HG03159 (cell line): ENCODE data around the gene SALL4.
"Not testable (repeated sequence)": the region's sequence is repeated elsewhere in the genome, so short reads cannot be mapped to it uniquely, and the experiment has no call there.

Source experiments
- ATAC-seq: cut with Tn5 transposase; IDR thresholded peaks from one replicate; pipeline ENCODE4 v1.9.1; 2021; ENCODE audit warnings: mild to moderate bottlenecking, moderate library complexity; ENCODE audit not compliant: unreplicated experiment

The SALL4 gene

DNA sequence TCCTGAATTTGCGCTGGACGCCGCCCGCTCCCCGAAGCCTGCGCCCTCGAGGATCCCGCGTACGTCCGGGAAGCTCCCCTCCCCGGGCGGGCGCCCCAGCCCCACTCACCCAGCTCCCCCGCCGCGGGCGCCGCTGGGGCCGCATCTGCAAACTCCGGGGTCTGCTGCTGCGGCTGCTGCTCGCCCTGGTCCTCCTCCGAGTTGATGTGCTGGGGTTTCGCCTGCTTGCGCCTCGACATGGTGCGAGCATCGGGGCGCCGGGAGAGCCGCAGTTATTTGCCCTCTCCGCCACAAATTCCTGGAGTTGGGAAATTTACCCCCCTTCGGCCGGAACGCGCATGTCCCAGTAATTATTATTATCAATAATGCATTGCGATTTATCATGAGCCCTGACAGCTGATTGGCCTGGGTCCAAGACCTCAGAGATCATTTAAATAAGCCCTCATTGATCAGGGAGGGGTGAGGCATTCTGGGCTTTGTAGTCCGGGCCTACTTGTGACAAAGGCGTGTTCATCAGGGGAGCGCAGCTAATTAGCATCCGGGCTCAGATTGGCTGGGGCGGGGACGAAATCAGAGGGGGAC lies at the start of gene SALL4:
TSS of gene SALL4 (minus strand) at position 352 of the 582 bp plus-strand sequence. CDS start at position 239, 113 bp downstream.
- no peak for ATAC-seq

DNA sequence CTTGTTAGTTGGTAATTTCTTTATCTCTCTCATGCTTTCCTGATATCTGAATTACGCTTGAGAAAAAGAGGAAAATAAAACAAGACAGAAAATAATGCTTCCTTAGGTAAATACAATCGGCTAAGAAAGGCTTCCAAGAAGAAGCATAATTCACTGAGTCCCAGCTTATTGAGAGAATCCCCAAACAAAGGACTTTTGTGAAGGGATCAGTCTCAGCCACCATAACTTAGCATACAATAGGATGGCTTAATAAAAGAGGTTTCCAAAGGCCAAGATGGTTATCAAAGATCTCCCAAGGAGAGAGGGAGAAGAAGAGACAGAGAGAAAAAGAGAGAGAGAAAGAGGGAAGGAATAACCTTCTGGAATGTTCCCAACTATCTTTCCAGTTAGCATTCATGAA lies 46.0 kb upstream of the SALL4 start:
- ATAC-seq = no peak

DNA sequence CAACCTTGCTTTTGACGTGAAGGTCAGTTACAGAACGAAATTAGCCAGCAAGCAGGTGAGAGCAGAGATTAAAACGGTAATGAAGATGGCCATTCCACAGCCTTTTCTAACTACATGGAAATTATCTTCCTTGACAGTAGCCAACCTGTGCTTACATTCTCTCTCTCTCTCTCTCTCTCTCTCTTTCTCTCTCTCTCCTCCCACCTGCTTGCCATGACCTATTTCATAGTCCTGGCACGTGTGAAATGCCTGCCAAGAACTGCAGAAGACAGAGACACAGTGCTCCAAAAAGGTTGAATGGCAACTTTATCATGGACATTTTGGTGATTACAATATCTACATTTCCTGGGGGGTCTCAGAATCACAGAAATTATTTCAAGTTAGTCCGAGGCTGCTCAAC lies 38.5 kb upstream of the SALL4 start:
- ATAC-seq = no peak

DNA sequence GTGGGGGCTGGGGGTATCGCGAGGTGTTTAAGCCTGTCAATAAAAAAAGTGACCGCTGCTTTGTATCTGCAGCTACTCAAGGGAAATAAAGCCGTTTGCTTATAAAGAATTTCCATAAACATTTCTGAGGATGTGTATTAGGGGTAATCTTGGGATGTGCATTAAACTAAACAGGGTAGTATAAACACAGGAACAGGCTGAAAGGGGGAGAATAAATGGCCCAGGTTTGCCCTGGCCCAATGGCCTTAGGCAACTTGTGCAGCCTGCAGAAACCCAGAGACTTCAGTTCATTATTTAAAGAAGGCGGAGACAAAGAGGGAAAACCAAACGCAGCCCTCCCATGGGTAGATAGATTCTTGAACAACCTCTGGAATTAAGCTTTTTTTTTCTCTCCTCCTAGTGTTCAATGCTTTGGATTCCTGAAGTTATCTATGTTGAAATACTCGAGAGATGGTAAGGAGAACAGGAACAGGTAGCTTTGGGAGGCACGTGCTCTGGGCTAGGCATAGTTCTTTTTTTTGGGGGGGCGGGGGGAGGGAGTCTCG lies 35.6 kb upstream of the SALL4 start:
- no peak for ATAC-seq

DNA sequence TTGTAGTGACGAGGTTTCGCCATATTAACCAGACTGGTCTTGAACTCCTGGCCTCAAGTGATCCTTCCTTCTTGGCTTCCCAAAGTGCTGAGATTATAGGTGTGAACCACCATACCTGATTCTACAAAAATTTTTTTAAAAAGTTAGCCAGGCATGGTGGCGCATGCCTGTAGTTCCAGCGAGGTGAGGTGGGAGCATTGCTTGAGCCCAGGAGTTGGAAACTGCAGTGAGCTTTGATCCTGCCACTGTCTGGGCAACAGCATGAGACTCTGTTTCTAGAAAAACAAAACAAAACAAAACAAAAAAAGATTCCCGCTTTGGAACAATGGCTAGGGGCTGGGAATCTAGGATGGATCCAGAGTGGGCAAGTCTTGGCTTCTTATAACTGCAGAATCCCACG lies 35.1 kb upstream of the SALL4 start:
- ATAC-seq = no peak

DNA sequence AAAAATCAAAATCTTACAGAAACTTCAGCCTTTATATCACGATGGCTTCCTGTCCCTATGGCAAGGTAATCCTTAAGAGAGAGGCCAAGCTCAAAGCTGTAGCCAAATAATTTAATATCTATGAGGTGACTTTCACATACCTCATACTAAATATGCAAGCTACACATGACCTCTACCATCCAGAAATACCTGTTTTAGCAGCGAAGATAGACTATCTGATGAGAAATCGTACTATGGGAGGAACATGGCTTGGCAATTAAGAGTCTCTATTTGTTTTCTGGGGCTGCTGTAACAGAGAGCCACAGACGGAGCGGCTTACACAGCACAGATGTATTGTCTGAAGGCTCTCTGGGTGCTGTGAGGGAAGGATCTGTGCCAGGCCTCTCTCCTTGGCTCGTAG lies 31.0 kb upstream of the SALL4 start:
- ATAC-seq = no peak

DNA sequence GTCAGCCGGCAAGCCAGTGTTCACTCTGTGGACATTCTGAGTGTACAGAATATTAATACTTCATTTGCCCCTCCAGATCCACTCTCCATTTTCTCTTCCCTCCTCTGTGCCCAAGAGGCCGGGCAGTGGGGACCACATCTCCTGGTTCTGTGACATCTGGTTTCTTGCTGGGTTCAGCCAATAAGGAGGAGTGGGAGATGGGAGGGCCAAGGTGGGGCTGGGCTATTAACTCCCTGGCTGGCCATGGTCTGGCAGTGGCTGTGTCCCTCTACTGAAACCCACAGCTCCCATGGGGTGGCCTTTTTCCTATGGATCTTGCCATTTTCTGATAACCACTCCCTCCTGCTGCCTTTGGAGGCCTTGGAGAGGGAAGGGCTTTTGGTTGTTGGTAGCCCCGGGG lies 30.0 kb upstream of the SALL4 start:
- no peak for ATAC-seq

DNA sequence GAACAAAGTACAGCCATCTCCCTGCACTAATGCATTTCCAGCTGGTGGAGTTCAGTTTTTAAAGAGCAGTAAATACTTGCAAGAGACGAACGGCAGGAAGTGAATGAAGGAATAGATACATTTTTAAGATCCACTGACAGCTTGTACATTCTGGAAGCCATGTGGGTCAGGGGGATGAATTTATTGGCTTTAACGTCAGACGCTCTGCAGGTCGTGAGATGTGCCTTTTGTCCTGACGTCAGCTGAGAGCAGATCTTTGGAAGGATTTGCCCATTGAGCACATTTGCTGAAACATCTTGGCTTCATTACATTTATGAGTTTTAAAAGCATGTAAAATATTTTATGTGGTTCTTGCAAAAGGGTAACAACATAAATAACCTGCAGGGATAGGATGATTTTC lies 29.5 kb upstream of the SALL4 start:
- ATAC-seq = no peak

DNA sequence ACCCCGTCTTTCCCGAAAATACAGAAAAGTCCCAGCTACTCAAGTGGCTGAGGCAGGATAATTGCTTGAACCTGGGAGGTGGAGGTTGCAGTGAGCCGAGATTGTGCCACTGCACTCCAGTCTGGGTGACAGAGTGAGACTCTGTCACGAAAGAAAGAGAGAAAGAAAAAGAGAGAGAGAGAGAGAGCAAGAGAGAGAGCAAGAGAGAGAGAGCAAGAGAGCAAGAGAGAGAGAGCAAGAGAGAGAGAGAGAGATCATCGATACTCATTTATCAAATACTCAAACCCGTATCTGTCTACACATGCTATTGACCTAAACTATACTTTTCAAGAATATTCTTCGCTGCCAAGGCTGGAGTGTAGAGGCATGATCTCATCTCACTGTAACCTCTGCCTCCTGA lies 28.2 kb upstream of the SALL4 start:
- ATAC-seq = no peak

DNA sequence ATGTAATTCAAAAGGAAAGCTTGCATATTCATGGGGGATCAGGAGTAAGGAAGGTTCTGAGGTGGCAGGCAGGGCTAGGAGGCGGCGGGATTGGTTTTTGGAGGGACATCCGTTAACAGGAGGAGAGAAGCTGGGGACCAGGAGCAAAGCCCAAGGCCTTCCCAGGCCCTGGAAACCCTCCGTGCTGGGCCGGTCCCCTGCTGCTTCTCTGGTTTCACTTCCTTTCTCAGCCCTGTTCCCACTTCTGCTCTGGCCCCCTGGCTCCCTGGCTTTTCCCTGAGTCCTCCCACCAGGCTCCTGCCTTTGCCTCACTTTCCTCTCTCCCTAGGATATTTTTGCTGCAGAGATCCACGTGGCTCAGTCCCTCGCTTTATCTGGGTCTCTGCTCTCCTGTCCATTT lies 26.4 kb upstream of the SALL4 start:
- ATAC-seq = no peak

DNA sequence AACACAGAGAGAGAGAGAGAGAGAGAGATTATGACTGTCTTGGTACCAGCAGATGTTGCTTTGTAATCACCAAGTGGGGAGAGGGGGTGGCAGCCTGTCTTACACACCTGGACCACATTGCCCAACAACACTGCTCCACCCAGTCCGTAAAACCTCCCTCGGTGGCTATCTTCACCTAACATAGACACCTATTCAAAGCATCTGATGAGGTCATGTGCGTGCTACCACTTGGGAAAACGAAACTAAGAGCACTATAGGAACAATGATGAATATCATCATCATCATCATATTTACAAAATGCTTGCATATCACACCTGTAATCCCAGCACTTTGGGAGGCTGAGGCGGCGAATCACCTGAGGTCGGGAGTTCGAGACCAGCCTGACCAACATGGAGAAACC lies 24.1 kb upstream of the SALL4 start:
- ATAC-seq = no peak

DNA sequence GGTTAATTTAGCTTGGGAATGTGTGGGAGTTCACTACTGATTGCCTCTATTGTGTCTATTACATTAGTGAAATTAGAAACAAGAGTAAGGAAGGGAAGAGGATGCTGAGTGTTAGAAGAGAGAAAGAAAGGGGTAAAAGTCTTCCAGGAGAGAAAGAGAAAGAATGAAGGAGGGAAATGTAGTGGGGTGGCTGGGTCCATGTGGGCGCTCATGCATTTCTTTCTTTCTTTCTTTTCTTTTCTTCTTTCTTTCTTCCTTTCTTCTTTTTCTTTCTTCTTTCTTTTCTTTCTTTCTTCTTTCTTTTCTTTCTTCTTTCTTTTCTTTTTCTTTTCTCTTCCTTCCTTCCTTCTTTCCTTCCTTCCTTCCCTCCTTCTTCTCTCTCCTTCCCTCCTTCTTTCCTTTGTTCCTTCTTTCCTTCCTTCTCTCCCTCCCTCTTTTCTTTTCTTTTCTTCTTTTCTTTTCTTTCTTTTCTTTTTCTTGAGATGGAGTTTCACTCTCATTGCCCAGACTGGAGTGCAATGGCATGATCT lies 16.2 kb upstream of the SALL4 start:
- ATAC-seq = no peak

DNA sequence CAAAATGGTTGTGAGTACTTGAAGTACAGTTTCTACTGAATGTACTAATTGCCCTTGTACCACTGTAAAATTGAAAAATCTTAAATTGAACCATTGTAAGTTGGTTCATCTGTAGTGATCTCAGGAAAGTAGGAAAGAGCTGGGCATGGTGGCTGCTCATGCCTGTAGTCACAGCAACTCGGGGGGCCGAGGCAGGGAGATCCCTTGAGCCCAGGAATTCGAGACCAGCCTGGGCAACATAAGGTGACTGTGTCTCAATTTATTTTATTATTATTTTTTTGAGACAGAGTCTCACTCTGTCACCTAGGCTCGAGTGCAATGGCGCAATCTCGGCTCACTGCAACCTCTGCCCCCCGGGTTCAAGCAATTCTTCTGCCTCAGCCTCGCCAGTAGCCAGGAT lies 14.5 kb upstream of the SALL4 start:
- ATAC-seq = not testable (repeated sequence)

DNA sequence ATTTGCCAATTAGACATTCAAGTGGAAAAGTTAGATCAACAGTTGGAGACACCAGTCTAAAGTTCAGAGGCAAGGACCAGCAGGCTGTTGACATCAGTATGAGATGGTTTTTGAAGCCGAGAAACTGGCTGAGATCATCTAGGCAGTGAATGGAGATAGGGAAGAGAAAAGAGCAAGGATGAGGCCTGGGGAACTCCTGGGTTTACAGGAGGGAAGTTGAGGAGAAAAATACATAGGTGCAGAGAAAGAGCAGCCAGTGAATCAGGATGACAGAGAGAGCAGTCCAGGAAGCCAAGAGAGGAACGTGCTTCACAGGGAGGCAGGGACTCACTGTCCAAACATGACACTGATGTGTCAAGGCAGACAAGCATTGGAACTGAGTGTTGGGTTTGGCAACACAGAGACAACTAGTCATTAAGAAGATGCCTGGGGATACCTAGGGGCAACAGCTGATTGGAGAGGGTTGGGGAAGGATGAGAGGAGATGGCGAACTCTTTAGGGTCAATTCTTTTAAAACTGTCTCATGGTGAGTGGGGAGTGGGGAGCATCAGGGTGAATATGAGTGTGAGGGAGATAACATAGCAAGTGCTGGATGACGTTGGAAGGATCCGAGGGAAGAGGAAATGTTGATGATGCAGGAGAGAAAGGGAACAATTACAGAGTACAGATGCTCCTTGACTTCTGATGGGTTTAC lies 13.2 kb upstream of the SALL4 start:
- ATAC-seq = no peak

DNA sequence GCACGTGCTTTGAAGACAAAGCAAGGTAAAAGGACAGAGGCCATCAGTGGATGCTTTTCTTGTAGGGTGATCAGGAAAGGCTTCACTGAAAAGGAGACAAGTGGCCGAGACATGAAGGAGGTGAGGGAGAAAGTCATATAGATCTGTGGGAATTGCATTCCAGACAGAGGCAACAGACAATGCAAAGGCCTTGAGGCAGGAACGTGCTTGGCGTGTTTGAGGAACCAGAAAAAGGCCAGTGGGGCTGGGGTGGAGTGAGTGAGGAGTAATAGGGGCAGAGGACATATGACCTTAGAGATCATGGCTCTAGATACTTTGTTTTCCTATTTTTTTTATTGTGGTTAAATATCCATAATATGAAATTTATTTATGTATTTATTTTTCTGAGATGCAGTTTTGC lies 10.5 kb upstream of the SALL4 start:
- no peak for ATAC-seq

DNA sequence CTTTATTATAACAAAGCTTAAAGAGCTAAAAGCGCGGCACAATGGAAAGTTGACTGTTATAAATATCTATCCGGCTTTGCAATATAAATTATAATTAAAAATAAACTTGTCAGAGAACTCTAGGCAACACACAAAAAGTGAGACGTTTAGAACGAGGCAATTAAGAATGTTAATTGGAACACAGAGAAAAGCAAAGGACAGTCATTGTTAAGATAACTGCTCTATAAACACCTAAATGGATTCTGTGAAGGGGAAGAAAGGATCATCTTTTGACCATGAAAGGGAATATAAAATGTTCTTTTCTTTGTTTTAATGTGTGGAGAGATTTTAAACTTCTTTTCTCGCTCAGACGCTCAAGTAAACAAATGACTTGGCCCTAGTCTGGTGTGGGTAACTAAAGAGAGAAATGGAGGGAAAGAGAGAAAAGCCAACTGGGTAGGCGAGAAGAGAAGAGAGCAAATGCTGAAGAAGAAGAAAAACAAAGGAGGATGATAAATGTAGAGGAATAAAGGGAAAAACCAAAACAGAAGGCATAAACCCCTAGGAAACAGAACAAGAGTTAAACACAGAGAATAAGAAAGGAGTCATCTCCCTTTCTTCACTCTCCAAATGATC lies 9.3 kb upstream of the SALL4 start:
- no peak for ATAC-seq

DNA sequence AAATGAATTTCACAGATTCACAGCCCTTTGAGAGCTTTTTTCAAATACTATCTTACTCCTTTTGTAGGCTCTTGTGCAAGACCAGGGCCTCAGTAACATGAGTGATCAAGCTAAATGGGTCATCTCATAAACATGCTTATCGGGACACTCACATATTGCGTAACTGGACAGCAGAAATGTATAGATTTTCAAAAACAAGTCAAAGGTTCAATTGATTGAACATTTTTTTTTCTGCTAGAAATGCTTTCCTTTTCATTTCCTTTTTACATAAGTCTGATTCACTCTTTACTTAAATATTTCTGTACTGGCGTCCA lies 8.7 kb upstream of the SALL4 start:
- no peak for ATAC-seq

DNA sequence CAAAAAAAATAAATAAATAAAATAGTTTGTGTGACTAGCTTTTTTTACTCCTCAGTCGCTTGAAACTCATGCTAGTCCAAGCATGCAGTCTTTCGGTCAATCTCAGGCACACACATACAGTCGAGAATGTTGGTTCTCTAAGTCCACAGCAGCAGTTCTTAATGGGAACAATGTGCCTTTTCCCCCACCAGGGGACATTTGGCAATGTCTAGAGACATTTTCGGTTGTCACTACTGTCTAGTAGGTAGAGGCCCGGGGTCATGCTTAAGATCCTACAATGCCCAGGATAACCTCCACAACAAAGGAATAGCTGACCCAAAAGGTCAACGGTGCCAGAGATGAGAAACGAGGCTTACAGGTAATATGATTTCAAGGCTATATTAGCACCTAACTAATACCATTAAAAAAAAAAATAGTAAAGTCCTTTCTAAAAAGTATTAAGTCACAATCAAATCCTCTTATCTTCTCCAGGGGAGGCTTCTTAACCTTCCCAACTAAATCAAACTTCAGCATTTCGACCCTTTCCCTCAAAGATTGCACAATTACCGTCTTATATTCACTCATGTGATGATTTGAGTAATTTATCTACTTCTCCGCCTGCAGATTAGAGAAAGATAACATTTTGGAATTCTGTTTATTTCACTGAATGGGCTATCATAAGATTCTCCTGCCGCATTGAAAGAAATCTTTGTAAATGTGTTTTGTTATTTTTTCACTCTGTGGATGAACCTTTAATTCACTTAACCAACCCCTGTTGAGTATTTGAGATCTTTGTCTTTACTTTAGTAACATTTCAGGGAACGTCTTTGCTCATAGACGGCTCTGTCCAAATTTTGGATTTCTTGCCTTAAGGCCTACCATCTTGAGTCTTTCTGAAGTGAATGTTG lies 8.1 kb upstream of the SALL4 start:
- ATAC-seq = no peak

DNA sequence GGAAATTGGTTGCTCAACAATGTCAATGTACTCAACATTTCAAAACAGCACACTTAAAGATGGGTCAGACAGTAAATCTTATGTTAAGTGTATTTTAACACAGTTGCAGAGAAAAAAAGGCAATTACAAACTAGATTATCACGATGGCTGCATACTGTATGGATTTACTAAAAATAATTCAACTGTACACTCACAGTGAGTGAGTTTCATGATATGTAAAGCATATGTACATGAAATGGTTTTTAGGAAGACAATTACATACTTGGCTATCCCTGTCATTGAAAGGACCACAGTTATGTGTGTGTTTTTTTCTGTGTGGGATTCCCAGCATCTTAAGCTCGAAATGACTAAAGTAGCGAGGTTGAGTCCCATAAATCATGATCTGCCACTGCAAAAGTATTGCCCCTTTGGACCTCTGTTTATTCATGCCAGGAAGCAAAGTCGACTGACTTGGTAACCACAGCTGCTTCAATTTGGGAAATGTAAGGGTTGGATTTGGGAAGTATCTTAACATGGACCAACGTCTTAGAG lies 5.5 kb upstream of the SALL4 start:
- no peak for ATAC-seq

DNA sequence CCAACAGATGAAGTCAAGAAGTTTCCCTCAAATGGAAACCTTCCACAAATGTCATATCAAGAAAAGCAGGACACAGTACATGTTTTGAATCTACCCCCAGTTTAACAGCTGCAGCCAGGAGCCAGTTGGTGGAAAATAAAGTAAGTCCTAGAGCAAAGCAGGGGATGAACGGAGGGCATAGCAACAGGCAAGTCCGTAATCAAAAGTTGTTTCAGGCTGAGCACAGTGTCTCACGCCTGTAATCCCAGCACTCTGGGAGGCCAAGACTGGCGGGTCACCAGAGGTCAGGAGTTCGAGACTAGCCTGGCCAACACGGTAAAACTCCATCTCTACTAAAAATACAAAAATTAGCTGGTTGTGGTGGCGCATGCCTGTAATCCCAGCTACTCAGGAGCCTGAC lies 2.4 kb upstream of the SALL4 start:
- ATAC-seq = no peak
